Endodermal cell (in vitro differentiated cells): ENCODE results near the gene SLC17A2. TPM values are rescaled to one million over a fixed set of nuclear protein-coding genes. Genes with fewer than 3 reads are reported as not detected.

Experiments used
- DNase-seq: peaks from one replicate; pipeline ENCODE4 v3.0.0-alpha.2; 2017
- H3K27ac ChIP-seq: 2 replicates; pipeline ENCODE4 v1.5.1; 2013; ENCODE audit warnings: mild to moderate bottlenecking, low read depth, low read length, moderate library complexity
- H3K27me3 ChIP-seq: 2 replicates; pipeline ENCODE4 v1.6.1; 2013; ENCODE audit warnings: mild to moderate bottlenecking, low read length, moderate library complexity; ENCODE audit not compliant: insufficient read depth, control insufficient read depth, poor library complexity, severe bottlenecking
- H3K36me3 ChIP-seq: 2 replicates; pipeline ENCODE4 v1.7.0; 2013; ENCODE audit warnings: mild to moderate bottlenecking, low read length, moderate library complexity; ENCODE audit not compliant: control insufficient read depth, insufficient read depth
- H3K4me1 ChIP-seq: one replicate; pipeline ENCODE4 v1.7.0; 2013; ENCODE audit warnings: low read length; ENCODE audit not compliant: control insufficient read depth, insufficient read depth
- H3K4me3 ChIP-seq: 2 replicates; pipeline ENCODE4 v1.5.1; 2013; ENCODE audit warnings: mild to moderate bottlenecking, low read length, moderate library complexity
- H3K9ac ChIP-seq: 2 replicates; pipeline ENCODE4 v1.6.1; 2013; ENCODE audit warnings: mild to moderate bottlenecking, low read length, moderate library complexity; ENCODE audit not compliant: poor library complexity, severe bottlenecking; ENCODE audit errors: extremely low read depth
- H3K9me3 ChIP-seq: 2 replicates; pipeline ENCODE4 v1.6.1; 2013; ENCODE audit warnings: mild to moderate bottlenecking, low read length, moderate library complexity; ENCODE audit not compliant: control insufficient read depth
- H3K27ac Mint-ChIP-seq: 2 replicates; pipeline ENCODE4 v1.8.0; 2020; ENCODE audit warnings: mixed read lengths
- H3K27me3 Mint-ChIP-seq: 2 replicates; pipeline ENCODE4 v1.8.0; 2021; ENCODE audit warnings: mild to moderate bottlenecking, mixed read lengths; ENCODE audit not compliant: insufficient read depth
- H3K36me3 Mint-ChIP-seq: 2 replicates; pipeline ENCODE4 v1.8.0; 2020; ENCODE audit warnings: low read depth, mixed read lengths
- H3K4me1 Mint-ChIP-seq: 2 replicates; pipeline ENCODE4 v1.8.0; 2020; ENCODE audit warnings: mixed read lengths
- H3K4me3 Mint-ChIP-seq: 2 replicates; pipeline ENCODE4 v1.8.0; 2020; ENCODE audit warnings: mild to moderate bottlenecking, moderate library complexity, mixed read lengths
- H3K9me3 Mint-ChIP-seq: 2 replicates; pipeline ENCODE4 v1.8.0; 2020; ENCODE audit warnings: mild to moderate bottlenecking, mixed read lengths
- CTCF ChIP-seq: fragments of 200-600 bp; sonication (generic); conservative IDR thresholded peaks from 2 replicates; pipeline ENCODE4 v1.5.0; 2021; ENCODE audit warnings: antibody characterized with exemption, mild to moderate bottlenecking
- WGBS, 2 experiments: methylation state at CpG; one replicate each; pipeline versions ENCODE4 v1.1.5 to v1.1.7; 2013; ENCODE audit warnings: missing lambda C conversion rate in 2 of 2, mixed read lengths in 1 of 2; ENCODE audit not compliant: insufficient coverage in 1 of 2, insufficient read length in 1 of 2; 5-methylcytosine and 5-hydroxymethylcytosine counted together
- total RNA-seq, 2 donors: library from RNA; stranded (reverse); fragmentation: NEBNext Ultra II Directional in 1 of 2; extraction: Animal tissue kit (Norgen Biotek cat#: 25700) in 1 of 2; gene quantifications; 2 replicates in 1 of 2; 3 replicates in 1 of 2; pipeline ENCODE4 v1.2.1, GENCODE V29; 2021

The SLC17A2 gene
- total RNA-seq, 2 donors from 2014 or later, result not detected

DNA sequence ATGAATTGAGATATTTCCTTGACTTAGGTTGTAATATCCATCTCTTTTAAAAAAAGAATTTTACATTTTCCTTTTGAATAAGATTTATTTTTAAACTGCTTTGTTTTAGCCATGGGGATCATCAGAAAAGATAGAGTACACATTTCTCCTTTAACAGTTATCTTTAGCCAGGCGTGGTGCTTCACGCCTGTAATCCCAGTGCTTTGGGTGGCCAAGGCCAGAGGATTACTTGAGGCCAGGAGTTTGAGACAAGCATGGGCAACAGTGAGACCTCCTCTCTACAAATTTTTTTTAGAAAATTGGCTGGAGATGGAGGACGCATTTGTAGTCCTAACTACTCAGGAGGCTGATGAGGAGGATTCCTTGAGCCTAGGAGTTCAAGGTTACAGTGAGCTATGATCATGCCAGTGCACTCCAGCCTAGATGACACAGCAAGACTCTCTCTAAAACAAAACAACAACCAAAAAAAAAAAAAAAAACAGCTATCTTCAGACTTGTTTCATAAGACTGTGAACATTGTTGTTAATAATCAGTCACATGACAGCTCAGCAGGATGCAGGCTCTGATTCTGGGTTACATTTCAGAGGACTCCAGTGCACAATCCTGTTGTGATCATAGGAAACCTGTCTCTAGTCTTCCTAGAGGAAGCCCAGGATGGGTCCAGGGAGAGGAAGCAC is 54.4 kb downstream of the SLC17A2 start:
- Histone ChIP-seq H3K4me3 (no peak overlapping the region), H3K9me3 (no peaks in the 10 kb centered on the region), H3K27ac (no peak overlapping the region), H3K36me3 (no peaks in the 10 kb centered on the region), H3K4me1 (no peaks in the 10 kb centered on the region), H3K27me3 (no peaks in the 10 kb centered on the region), H3K9ac (no peak overlapping the region)
- peaks cover 7% of the 10 kb centered on the region for H3K27me3 Mint-ChIP-seq
- no peak for DNase-seq
- 90% methylated on average over 3 of the region's 3 CpGs; no CpG with 5 or more reads in 1 of the 2 experiments for whole genome bisulfite sequencing, 2 experiments
- no peak overlapping the region for H3K27ac Mint-ChIP-seq
- no peaks in the 10 kb centered on the region for H3K9me3 Mint-ChIP-seq
- no peak overlapping the region for H3K4me3 Mint-ChIP-seq
- no peaks in the 10 kb centered on the region for H3K4me1 Mint-ChIP-seq
- H3K36me3 Mint-ChIP-seq, result no peaks in the 10 kb centered on the region
- no peak for TF ChIP-seq CTCF

GRCh38 chr6:25875563-25875905 is 55.0 kb downstream of the SLC17A2 start:
- H3K9me3 ChIP-seq, result no peaks in the 10 kb centered on the region
- no peak overlapping the region for H3K9ac ChIP-seq
- no peaks in the 10 kb centered on the region for H3K36me3 Mint-ChIP-seq
- H3K4me1 Mint-ChIP-seq, result no peaks in the 10 kb centered on the region
- H3K36me3 ChIP-seq, result no peaks in the 10 kb centered on the region
- H3K4me1 ChIP-seq, result no peaks in the 10 kb centered on the region
- no peaks in the 10 kb centered on the region for H3K27me3 ChIP-seq
- H3K27ac ChIP-seq, result no peak overlapping the region
- H3K27me3 Mint-ChIP-seq, result peaks cover 6% of the 10 kb centered on the region
- no peak overlapping the region for H3K27ac Mint-ChIP-seq
- no peak overlapping the region for H3K4me3 ChIP-seq
- WGBS, 2 experiments, result 88 to 100% methylated on average over 2 to 3 of the region's 3 CpGs
- H3K9me3 Mint-ChIP-seq, result no peaks in the 10 kb centered on the region
- DNase-seq, result no peak
- H3K4me3 Mint-ChIP-seq, result no peak overlapping the region
- TF ChIP-seq CTCF, result no peak

- H3K9me3 ChIP-seq, result no peaks in the 10 kb centered on the region
- H3K27me3 ChIP-seq, result no peaks in the 10 kb centered on the region
- no peak overlapping the region for H3K9ac ChIP-seq
- H3K4me1 ChIP-seq, result no peaks in the 10 kb centered on the region
- H3K27ac ChIP-seq, result no peak overlapping the region
- TF ChIP-seq CTCF, result no peak
- no peak for DNase-seq
- Mint-ChIP-seq H3K27me3 (peaks cover 6% of the 10 kb centered on the region), H3K9me3 (no peaks in the 10 kb centered on the region), H3K27ac (no peak overlapping the region), H3K4me3 (no peak overlapping the region), H3K36me3 (no peaks in the 10 kb centered on the region), H3K4me1 (no peaks in the 10 kb centered on the region)
- WGBS, 2 experiments, result 82 to 100% methylated on average over 1 to 2 of the region's 3 CpGs
- no peaks in the 10 kb centered on the region for H3K36me3 ChIP-seq
- no peak overlapping the region for H3K4me3 ChIP-seq
Observed at GRCh38 chr6:25874822-25875562, 55.5 kb downstream of the SLC17A2 start.
